ENCODE results near the gene EML4. TPM values are rescaled to one million over a fixed set of nuclear protein-coding genes. Genes with fewer than 3 reads are reported as not detected.

Gene EML4
- total RNA-seq, 2 donors from 2014 or later, result 4.4 to 9.3 TPM

DNA sequence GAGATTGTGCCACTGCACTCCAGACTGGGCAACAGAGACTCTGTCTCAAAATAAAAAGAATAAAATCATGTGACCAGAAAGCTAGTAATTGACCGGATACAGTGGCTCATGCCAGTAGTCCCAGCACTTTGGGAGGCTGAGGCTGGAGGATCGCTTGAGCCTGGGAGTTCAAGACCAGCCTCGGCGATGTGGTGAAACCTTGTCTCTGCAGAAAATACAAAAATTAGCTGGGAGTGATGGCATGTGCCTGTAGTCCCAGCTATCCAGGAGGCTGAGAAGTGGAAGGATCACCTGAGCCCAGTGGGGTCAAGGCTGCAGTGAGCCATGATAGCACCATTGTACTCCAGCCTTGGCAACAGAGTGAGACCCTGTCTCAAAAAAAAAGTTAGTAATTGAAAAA is 155.1 kb downstream of the EML4 start:
- peaks cover 8% of the 10 kb centered on the region for H3K36me3 ChIP-seq
- TF ChIP-seq, protein P1, sequence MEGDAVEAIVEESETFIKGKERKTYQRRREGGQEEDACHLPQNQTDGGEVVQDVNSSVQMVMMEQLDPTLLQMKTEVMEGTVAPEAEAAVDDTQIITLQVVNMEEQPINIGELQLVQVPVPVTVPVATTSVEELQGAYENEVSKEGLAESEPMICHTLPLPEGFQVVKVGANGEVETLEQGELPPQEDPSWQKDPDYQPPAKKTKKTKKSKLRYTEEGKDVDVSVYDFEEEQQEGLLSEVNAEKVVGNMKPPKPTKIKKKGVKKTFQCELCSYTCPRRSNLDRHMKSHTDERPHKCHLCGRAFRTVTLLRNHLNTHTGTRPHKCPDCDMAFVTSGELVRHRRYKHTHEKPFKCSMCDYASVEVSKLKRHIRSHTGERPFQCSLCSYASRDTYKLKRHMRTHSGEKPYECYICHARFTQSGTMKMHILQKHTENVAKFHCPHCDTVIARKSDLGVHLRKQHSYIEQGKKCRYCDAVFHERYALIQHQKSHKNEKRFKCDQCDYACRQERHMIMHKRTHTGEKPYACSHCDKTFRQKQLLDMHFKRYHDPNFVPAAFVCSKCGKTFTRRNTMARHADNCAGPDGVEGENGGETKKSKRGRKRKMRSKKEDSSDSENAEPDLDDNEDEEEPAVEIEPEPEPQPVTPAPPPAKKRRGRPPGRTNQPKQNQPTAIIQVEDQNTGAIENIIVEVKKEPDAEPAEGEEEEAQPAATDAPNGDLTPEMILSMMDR (IDR thresholded peaks at IDR 0.05), result no peak
- H3K27ac ChIP-seq, result no peak overlapping the region
- DNase-seq (ENCODE audit: low spot score), result no peak
- no peaks in the 10 kb centered on the region for H3K9me3 ChIP-seq
- H3K4me1 ChIP-seq, result no peaks in the 10 kb centered on the region
- H3K4me3 ChIP-seq, result no peak overlapping the region
- H3K27me3 ChIP-seq, result no peaks in the 10 kb centered on the region

DNA sequence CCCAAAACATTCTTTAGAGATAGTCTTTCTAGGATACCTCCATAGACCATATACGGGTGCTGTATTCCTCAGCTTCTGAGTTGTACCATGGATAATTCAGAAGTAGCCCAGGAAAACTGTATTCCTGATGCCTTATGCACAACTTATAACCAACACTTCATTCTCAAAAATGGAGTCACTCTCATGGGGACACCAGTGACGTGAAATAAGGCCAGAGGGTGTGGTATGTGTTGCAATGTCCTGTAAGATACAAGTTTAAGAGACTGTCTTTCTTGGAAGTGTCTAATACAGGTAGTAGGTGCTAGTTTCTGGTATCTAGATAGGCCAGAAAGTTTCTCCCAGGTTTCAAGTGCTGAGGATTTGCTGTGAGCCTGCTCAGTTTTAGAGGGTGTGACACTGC is 155.8 kb downstream of the EML4 start:
- Histone ChIP-seq H3K27me3 (no peaks in the 10 kb centered on the region), H3K4me1 (no peaks in the 10 kb centered on the region), H3K9me3 (no peaks in the 10 kb centered on the region), H3K4me3 (no peak overlapping the region), H3K27ac (no peak overlapping the region), H3K36me3 (peaks cover under 1% of the 10 kb centered on the region)
- DNase-seq (ENCODE audit: low spot score), result no peak
- TF ChIP-seq, protein P1 (IDR thresholded peaks at IDR 0.05), result no peak

DNA sequence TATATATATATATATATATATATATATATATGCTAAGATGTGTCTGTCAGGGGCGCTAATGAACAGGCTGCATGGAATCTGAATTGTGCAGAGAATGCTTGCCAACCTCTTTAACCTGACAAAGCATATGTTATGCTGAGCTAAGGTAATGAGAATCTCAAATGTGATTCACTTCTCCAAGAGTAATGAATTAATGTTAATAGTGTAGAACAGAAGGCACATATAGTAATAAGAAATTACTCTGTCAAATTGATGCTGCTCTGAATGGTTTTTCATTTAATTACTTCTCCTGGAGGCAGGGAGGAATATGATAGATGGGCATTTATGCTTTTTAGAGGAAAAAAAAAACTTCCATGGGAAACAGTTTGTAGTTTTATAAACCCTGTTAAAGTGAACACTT is 156.5 kb downstream of the EML4 start:
- no peak for DNase-seq (ENCODE audit: low spot score)
- Histone ChIP-seq H3K9me3 (no peaks in the 10 kb centered on the region), H3K27me3 (no peaks in the 10 kb centered on the region), H3K36me3 (no peaks in the 10 kb centered on the region), H3K4me1 (no peaks in the 10 kb centered on the region), H3K4me3 (no peak overlapping the region), H3K27ac (no peak overlapping the region)
- TF ChIP-seq, protein P1 (IDR thresholded peaks at IDR 0.05), result no peak

DNA sequence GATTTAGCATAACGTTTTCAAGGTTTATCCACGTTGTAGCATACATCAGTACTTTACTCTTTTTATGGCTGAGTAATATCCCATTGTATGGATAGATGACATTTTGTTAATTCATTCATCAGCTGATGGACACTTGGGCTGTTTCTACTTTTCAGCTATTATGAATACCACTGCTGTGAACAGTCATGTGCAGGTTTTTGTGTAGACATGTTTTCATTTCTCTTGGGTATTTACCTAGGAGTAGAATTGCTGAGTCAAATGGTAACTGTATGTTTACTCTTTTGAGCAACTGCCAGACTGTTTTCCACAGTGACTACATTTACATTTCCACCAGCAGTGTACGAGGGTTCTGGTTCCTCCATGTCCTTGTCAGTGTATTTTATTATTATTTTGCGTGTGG is 158.0 kb downstream of the EML4 start:
- no peak overlapping the region for H3K4me3 ChIP-seq
- DNase-seq (ENCODE audit: low spot score), result no peak
- H3K27me3 ChIP-seq, result no peaks in the 10 kb centered on the region
- no peaks in the 10 kb centered on the region for H3K9me3 ChIP-seq
- no peak overlapping the region for H3K27ac ChIP-seq
- H3K4me1 ChIP-seq, result no peaks in the 10 kb centered on the region
- TF ChIP-seq, protein P1 (IDR thresholded peaks at IDR 0.05), result no peak
- no peaks in the 10 kb centered on the region for H3K36me3 ChIP-seq

DNA sequence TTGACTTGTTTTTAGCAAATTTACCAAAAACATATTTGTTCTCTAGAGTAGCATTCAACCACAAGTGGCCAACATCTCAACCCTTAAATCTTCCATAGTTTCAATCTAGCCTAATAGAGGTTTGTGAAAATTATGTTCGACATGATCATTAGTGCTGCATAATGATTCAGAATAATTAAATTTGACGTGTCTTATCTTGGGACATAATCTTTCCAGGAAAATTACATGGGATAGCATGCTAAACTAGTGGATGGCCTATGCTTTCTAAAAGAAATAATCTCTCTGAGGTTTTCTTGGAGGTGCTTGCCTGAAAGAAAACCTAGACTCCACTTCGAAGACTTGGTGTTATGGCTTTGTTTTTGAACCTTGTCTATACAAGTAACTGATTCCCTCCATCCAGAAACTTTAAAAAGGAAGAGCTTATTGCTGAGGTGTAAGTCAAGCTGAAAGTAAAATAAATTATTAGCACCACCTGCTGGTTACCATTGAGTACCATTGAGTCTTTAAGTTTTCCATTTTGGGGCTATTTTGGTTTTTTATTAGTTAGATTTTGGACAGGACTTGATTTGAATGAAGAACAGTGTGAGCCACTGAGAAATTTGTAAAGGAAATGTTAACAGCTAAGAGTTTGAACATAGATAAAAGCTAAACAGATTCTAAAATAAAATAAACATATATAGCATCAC is 159.1 kb downstream of the EML4 start:
- H3K36me3 ChIP-seq, result peaks cover 12% of the 10 kb centered on the region
- TF ChIP-seq, protein P1 (IDR thresholded peaks at IDR 0.05), result peak in 1 of 2 donors; percentile 62
- H3K27ac ChIP-seq, result no peak overlapping the region
- H3K27me3 ChIP-seq, result no peaks in the 10 kb centered on the region
- H3K4me1 ChIP-seq, result no peaks in the 10 kb centered on the region
- H3K4me3 ChIP-seq, result no peak overlapping the region
- no peaks in the 10 kb centered on the region for H3K9me3 ChIP-seq
- no peak for DNase-seq (ENCODE audit: low spot score)

DNA sequence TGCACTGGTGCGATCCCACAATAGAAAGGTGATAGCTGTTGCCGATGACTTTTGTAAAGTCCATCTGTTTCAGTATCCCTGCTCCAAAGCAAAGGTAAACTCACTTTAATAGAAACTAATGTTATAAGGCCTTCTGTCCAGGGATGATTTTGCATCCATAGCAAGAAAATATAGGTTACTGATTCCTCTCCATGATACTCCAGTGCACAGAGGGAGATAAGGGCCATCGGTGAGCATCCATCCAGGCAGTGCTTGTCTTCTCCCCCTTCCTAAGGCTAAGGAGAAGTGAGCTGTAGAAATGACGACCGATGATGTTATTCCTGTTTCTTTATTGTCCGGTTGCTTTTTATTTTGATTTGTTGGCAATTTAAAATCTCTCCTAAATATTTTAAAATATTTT is 159.8 kb downstream of the EML4 start:
- Histone ChIP-seq H3K27ac (no peak overlapping the region), H3K27me3 (no peaks in the 10 kb centered on the region), H3K9me3 (no peaks in the 10 kb centered on the region), H3K4me3 (no peak overlapping the region), H3K36me3 (peaks cover 18% of the 10 kb centered on the region), H3K4me1 (no peaks in the 10 kb centered on the region)
- TF ChIP-seq, protein P1 (IDR thresholded peaks at IDR 0.05), result no peak
- DNase-seq (ENCODE audit: low spot score), result no peak
